Inflammatory macrophage treated with lipopolysaccharide for 1 hour (primary cell): ENCODE measurements around the gene UGT3A1.
A peak's percentile ranks its signal among the peaks of the same experiment; 100 is the strongest.

Experiments
- DNase-seq, 2 donors: peaks; one replicate each; pipeline ENCODE4 v3.0.0-alpha.2; 2020 to 2022

The UGT3A1 gene

GRCh38 chr5:35904443-35905132 lies 86.6 kb downstream of the UGT3A1 start:
- DNase-seq = no peak

GRCh38 chr5:35903631-35904203 lies 87.5 kb downstream of the UGT3A1 start:
- DNase-seq = no peak

- peak in 1 of 2 donors; percentile 32 for DNase-seq
These were observed 89.0 kb downstream of the UGT3A1 start for GRCh38 chr5:35902046-35902672.
